ENCODE data around the gene ADGRD1. TPM values are rescaled to one million over a fixed set of nuclear protein-coding genes. Genes with fewer than 3 reads are reported as not detected.

Gene ADGRD1
- total RNA-seq, 2 experiments from 2014 or later, result 0.38 TPM; not detected in 1

- Mint-ChIP-seq H3K27me3 (no peaks in the 10 kb centered on the region), H3K4me1 (peaks cover 12% of the 10 kb centered on the region), H3K27ac (no peak overlapping the region), H3K9me3 (no peaks in the 10 kb centered on the region), H3K36me3 (no peaks in the 10 kb centered on the region), H3K4me3 (no peak overlapping the region)
- no peak for DNase-seq
Measured at GRCh38 chr12:131094831-131095805, 141.4 kb downstream of the ADGRD1 start.

DNA sequence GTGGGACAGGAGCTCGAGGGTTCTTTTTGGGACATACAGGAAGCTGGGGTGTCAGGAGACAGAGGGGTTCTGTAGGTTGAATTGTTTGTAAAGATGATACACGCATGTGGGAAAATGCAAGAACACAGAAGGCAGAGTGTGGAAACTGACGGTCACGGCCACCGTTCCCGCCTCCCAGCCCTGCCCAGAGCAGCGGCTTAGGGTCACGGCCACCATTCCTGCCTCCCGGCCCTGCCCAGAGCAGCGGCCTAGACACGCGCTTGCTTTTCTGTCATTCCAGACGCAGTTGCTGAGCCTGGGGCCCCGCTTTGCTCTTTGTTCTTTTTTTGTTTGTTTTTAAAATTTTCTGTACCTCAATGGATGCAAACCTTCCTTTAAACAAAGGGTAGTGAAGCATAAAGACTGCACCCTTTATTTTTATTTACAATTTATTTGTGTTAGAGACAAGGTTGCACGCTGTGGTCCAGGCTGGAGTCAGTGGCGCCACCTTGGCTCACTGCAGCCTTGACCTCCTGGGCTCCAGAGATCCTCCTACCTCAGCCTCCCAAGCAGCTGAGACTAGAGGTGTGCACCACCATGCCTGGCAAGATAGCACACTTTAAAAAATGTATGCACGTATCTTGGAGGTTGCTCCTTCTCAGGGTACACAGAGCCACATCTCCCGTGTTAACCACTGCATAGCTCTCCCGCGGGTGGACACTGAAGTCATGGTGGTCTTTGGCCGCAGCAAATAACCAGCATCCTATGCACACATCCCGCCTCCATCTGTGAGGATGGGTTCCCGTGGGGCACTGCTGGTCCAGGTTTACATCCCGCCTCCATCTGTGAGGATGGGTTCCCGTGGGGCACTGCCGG lies 142.3 kb downstream of the ADGRD1 start:
- Mint-ChIP-seq H3K4me3 (no peak overlapping the region), H3K9me3 (no peaks in the 10 kb centered on the region), H3K4me1 (peaks cover 12% of the 10 kb centered on the region), H3K36me3 (no peaks in the 10 kb centered on the region), H3K27me3 (no peaks in the 10 kb centered on the region), H3K27ac (no peak overlapping the region)
- no peak for DNase-seq

DNA sequence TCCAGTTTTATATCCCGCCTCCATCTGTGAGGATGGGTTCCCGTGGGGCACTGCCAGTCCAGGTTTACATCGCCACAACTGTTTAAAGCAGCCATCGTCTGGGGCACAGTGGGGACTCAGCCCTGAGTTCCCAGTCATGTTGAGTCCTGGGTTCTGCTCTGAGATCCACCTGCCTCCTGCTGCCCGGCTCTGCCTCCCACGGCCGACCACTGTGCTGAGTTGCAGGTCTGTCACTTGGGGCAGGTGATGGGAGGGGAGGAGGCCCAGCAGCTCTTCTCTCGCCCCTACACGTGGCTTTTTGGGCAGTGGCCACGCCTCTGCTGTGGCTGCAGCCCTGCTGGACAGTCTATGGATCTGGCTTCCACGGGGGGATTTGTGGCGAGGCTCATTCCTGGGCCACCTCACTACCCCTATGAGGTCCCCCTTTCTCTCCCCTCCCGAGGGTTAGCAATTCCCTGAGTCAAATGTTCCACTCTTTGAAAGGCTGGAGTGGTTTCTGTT lies 143.0 kb downstream of the ADGRD1 start:
- DNase-seq, result no peak
- no peaks in the 10 kb centered on the region for H3K27me3 Mint-ChIP-seq
- no peaks in the 10 kb centered on the region for H3K9me3 Mint-ChIP-seq
- H3K36me3 Mint-ChIP-seq, result no peaks in the 10 kb centered on the region
- H3K4me1 Mint-ChIP-seq, result peaks cover 8% of the 10 kb centered on the region
- no peak overlapping the region for H3K4me3 Mint-ChIP-seq
- H3K27ac Mint-ChIP-seq, result no peak overlapping the region

- H3K27me3 Mint-ChIP-seq, result no peaks in the 10 kb centered on the region
- no peak for DNase-seq
- no peak overlapping the region for H3K4me3 Mint-ChIP-seq
- H3K4me1 Mint-ChIP-seq, result peaks cover 6% of the 10 kb centered on the region
- H3K27ac Mint-ChIP-seq, result no peak overlapping the region
- no peaks in the 10 kb centered on the region for H3K36me3 Mint-ChIP-seq
- no peaks in the 10 kb centered on the region for H3K9me3 Mint-ChIP-seq
Measured at GRCh38 chr12:131097202-131098177, 143.8 kb downstream of the ADGRD1 start.

- Mint-ChIP-seq H3K4me3 (no peak overlapping the region), H3K27ac (no peak overlapping the region), H3K36me3 (no peaks in the 10 kb centered on the region), H3K9me3 (no peaks in the 10 kb centered on the region), H3K4me1 (no peaks in the 10 kb centered on the region), H3K27me3 (no peaks in the 10 kb centered on the region)
- DNase-seq, result no peak
Measured at GRCh38 chr12:131098178-131098981, 144.7 kb downstream of the ADGRD1 start.

GRCh38 chr12:131100031-131100674 lies 146.4 kb downstream of the ADGRD1 start:
- DNase-seq, result no peak
- H3K27ac Mint-ChIP-seq, result no peak overlapping the region
- H3K4me1 Mint-ChIP-seq, result peaks cover 3% of the 10 kb centered on the region
- no peak overlapping the region for H3K4me3 Mint-ChIP-seq
- H3K9me3 Mint-ChIP-seq, result no peaks in the 10 kb centered on the region
- no peaks in the 10 kb centered on the region for H3K36me3 Mint-ChIP-seq
- H3K27me3 Mint-ChIP-seq, result no peaks in the 10 kb centered on the region

DNA sequence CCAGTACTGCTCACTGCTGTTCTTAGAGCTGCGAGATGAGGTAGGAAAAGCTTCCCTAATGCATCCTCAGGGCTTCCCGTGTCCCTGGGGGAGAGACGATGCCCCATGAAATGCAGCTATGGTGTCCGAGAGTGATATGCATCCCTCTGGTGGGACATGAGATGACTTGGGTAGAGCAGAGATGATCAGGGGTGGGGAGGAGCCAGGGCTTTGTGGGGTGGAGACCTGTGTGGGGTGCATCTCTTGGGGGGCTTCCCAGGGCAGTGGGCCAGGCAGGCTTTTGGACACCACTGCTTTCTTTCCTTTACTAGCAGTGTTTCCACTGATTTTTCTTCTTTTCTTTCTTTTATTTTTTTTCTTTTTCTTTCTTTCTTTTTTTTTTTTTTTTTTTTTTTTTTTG lies 147.3 kb downstream of the ADGRD1 start:
- Mint-ChIP-seq H3K27me3 (peaks cover 4% of the 10 kb centered on the region), H3K9me3 (no peaks in the 10 kb centered on the region), H3K27ac (no peak overlapping the region), H3K4me1 (peaks cover 9% of the 10 kb centered on the region), H3K4me3 (no peak overlapping the region), H3K36me3 (no peaks in the 10 kb centered on the region)
- no peak for DNase-seq

DNA sequence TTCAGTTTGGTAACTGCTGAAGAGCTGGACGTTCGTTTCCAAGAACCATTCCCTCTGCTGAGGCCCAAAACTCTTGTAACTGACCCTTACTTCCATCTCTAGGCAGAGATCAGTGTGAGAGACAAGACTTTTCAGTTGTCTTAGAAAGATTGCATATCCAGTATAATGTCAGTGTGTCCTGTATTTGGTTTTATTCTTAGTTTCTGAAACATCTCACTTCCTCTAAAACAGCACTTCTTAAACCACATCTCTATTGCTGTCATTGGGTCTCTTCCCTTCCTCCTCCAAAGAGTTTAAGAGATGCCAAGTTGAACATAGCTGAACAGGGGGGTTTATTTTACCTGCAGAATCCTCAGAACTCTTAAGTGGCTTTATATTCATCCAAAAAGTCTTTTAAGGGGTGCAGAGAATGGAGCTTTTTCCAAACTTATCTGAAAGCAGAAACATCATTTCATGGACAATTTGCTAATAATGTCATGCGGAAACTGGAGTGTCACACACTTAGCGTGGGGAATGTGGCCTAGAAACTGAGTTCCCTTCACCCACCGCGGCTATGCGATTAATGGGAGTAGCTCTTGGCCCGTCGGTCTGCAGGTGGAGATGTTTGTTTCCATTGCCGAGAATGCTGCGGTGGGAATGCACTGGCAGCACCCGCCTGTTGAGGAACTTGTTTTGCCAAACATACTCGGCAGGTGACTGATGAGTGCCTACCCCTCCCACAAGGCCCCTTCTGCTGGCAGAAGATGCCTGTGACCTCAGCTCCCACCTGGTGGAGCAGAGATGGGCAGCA lies 148.2 kb downstream of the ADGRD1 start:
- Mint-ChIP-seq H3K36me3 (no peaks in the 10 kb centered on the region), H3K4me1 (peaks cover 12% of the 10 kb centered on the region), H3K27ac (no peak overlapping the region), H3K27me3 (peaks cover 6% of the 10 kb centered on the region), H3K4me3 (no peak overlapping the region), H3K9me3 (no peaks in the 10 kb centered on the region)
- DNase-seq, result no peak

GRCh38 chr12:131102493-131102931 lies 148.8 kb downstream of the ADGRD1 start:
- Mint-ChIP-seq H3K36me3 (no peaks in the 10 kb centered on the region), H3K27me3 (peaks cover 6% of the 10 kb centered on the region), H3K4me3 (no peak overlapping the region), H3K9me3 (no peaks in the 10 kb centered on the region), H3K4me1 (peaks cover 12% of the 10 kb centered on the region), H3K27ac (no peak overlapping the region)
- no peak for DNase-seq

DNA sequence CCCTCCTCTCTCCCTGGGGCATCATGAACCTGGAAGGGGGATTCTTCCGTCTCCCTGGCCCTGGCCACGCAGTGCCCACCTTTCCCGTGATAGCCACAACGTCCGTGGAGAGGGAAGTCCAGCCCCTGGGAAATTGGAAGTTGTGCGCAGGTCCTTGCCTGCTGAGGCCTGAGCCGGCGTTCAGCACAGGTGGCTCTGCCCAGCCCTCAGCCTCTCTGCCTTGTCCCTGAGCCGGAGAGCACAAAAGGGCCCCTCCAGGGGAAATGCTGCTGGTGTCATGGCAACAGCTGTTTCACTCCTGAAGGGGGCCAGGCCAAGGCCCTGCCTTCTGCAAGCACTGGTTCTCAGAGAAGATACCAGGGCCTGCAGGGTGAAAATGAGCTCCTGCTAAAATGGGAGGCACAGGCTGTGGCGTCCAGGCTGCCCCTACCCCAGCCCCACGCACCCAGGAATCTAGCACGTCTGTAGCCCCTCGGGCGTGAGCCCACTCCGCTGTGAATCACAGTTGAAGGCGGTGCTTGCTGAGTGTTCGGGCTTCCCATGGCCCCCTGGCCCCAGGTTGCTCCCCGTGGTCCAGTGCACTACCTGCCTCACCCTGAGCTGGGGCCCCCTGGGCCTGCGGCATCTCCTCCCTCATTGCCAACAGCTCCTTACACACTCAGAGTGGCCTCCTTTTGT lies 149.4 kb downstream of the ADGRD1 start:
- Mint-ChIP-seq H3K9me3 (no peaks in the 10 kb centered on the region), H3K4me3 (no peak overlapping the region), H3K36me3 (no peaks in the 10 kb centered on the region), H3K4me1 (peaks cover 12% of the 10 kb centered on the region), H3K27me3 (peaks cover 6% of the 10 kb centered on the region), H3K27ac (no peak overlapping the region)
- DNase-seq, result no peak

DNA sequence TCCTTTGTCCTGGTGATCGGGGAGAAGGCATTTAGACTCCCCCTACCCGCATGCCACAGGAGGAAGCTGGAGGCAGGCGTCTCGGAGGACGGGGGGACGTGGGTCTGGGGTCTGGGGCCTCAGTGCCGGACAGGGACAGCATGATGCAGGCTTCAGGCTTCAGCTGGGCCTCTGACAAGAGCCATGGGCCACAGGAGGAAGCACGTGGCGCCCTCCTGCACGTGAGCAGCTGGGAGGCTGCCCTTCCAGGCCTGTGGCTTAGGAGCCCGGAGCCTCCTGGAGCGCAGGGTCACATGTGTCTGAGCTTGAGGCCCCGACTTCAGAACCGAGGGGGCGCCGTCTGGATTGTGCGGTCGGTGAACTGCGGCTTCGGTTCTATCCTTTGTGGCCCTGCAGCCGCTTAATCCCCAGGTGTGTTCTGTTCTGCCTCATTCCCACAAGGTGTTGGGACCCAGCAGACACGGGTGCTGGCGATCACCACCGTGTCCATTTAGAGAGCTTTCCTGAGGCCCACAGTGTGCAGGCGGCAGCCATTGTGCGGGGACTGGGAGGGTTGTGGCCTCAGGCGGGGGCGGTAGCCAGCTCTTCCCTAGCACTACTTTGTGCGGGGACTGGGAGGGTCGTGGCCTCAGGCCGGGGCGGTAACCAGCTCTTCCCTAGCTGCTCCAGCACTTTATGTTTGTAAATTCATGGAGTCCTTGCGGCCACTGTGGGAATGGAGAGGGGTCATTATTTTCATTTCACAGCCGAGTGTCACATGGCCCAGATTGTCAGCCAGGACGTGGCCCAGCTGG lies 150.2 kb downstream of the ADGRD1 start:
- H3K9me3 Mint-ChIP-seq, result peaks cover 2% of the 10 kb centered on the region
- no peak overlapping the region for H3K4me3 Mint-ChIP-seq
- no peak for DNase-seq
- peaks cover 6% of the 10 kb centered on the region for H3K27me3 Mint-ChIP-seq
- no peaks in the 10 kb centered on the region for H3K36me3 Mint-ChIP-seq
- no peak overlapping the region for H3K27ac Mint-ChIP-seq
- H3K4me1 Mint-ChIP-seq, result peaks cover 12% of the 10 kb centered on the region

Data from activated naive CD8-positive, alpha-beta T cell treated with anti-CD3 and anti-CD28 coated beads for 36 hours (primary cell).